ENCODE results near the gene CPA5. TPM values are rescaled to one million over a fixed set of nuclear protein-coding genes. Genes with fewer than 3 reads are reported as not detected.

Gene CPA5
- total RNA-seq, 1 experiment from 2014 or later: not detected

DNA sequence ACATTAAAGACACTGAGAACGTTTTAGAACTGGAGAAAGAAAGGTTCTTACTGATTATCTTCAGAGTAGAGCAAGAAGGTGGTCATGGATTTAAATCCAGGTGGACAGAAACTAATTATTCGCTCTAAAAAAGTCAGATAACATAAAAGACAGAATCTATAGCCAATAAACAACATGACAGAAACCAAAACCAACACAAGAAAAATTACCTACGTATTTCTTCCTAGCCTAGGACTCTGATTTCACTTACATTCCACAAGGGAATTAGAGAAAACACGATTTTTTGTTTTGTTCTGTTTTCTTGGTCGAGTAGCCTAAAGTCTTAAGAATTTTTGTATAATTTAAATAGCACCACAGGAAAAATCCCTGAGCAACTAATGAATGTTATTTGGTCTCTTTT lies 50.8 kb downstream of the CPA5 start:
- Histone ChIP-seq H3K9ac (ENCODE audit: extremely low read depth, insufficient read length, low read length) (no peak overlapping the region), H2AFZ (ENCODE audit: low read length) (no peak overlapping the region), H2AK5ac (ENCODE audit: insufficient read length, low read length) (no peak overlapping the region), H3K79me2 (ENCODE audit: insufficient read depth, low read length) (no peaks in the 10 kb centered on the region), H2BK20ac (ENCODE audit: low read depth, low read length, poor library complexity, severe bottlenecking) (no peak overlapping the region), H4K20me1 (ENCODE audit: control insufficient read depth, insufficient read depth, insufficient read length) (no peaks in the 10 kb centered on the region), H3K4me2 (ENCODE audit: insufficient read depth, insufficient read length, low read length) (no peak overlapping the region), H2BK15ac (ENCODE audit: low read depth, low read length) (no peak overlapping the region), H3K27me3 (ENCODE audit: insufficient read depth, low read length) (no peaks in the 10 kb centered on the region), H3K23ac (ENCODE audit: insufficient read length, low read depth, low read length) (no peak overlapping the region), H4K8ac (replicated peaks; ENCODE audit: insufficient read length, low read depth, low read length) (no peak overlapping the region), H2BK12ac (ENCODE audit: insufficient read length, low read depth, low read length) (no peak overlapping the region), H3K27ac (ENCODE audit: insufficient read length, low read depth, low read length) (no peak overlapping the region), H3T11ph (ENCODE audit: low read length) (no peak overlapping the region), H2BK5ac (ENCODE audit: insufficient read length, low read length) (no peak overlapping the region), H3K23me2 (ENCODE audit: insufficient read length, low read depth, low read length, poor library complexity, severe bottlenecking) (no peaks in the 10 kb centered on the region), H3K9me3 (ENCODE audit: control insufficient read depth, low read depth, low read length) (no peaks in the 10 kb centered on the region), H3K14ac (ENCODE audit: insufficient read depth, low read length) (no peak overlapping the region), H4K91ac (ENCODE audit: insufficient read length, low read depth, low read length) (no peak overlapping the region), H3K18ac (ENCODE audit: insufficient read length, low read depth, low read length) (no peak overlapping the region), H4K5ac (ENCODE audit: insufficient read length, low read depth, low read length) (no peak overlapping the region), H3K56ac (ENCODE audit: insufficient read length, low read depth, low read length) (no peak overlapping the region), H3K4ac (ENCODE audit: low read depth, low read length) (no peak overlapping the region), H3K79me1 (ENCODE audit: insufficient read depth, low read depth, low read length, poor library complexity, severe bottlenecking) (no peaks in the 10 kb centered on the region), H3K4me1 (ENCODE audit: insufficient read depth, low read length) (no peaks in the 10 kb centered on the region), H2BK120ac (ENCODE audit: low read depth, low read length, poor library complexity, severe bottlenecking) (no peak overlapping the region)
- Mint-ChIP-seq H3K4me1 (peaks cover 20 to 38% of the 10 kb centered on the region in 2 experiments), H3K4me3 (no peak overlapping the region), H3K27ac (no peak overlapping the region), H3K9me3 (no peaks in the 10 kb centered on the region), H3K27me3 (ENCODE audit: low read depth) (no peaks in the 10 kb centered on the region), H3K36me3 (ENCODE audit: insufficient read depth in 1 of 3, low read depth in 3 of 3) (peaks cover 0 to 8% (median 0%) of the 10 kb centered on the region in 3 experiments; a peak in 3 of 7 replicates)
- TF ChIP-seq, protein P1, sequence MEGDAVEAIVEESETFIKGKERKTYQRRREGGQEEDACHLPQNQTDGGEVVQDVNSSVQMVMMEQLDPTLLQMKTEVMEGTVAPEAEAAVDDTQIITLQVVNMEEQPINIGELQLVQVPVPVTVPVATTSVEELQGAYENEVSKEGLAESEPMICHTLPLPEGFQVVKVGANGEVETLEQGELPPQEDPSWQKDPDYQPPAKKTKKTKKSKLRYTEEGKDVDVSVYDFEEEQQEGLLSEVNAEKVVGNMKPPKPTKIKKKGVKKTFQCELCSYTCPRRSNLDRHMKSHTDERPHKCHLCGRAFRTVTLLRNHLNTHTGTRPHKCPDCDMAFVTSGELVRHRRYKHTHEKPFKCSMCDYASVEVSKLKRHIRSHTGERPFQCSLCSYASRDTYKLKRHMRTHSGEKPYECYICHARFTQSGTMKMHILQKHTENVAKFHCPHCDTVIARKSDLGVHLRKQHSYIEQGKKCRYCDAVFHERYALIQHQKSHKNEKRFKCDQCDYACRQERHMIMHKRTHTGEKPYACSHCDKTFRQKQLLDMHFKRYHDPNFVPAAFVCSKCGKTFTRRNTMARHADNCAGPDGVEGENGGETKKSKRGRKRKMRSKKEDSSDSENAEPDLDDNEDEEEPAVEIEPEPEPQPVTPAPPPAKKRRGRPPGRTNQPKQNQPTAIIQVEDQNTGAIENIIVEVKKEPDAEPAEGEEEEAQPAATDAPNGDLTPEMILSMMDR (conservative IDR thresholded peaks at IDR 0.05): no peak
- no CpG with 5 or more reads among the region's 5 CpGs for WGBS (ENCODE audit: extremely low coverage, insufficient read length, low lambda C conversion rate)
- no peak for DNase-seq
